ENCODE data around the gene SHB. TPM values are rescaled to one million over a fixed set of nuclear protein-coding genes. Genes with fewer than 3 reads are reported as not detected.

The SHB gene
- total RNA-seq, 2 donors from 2014 or later: 25.2 to 29.3 TPM

DNA sequence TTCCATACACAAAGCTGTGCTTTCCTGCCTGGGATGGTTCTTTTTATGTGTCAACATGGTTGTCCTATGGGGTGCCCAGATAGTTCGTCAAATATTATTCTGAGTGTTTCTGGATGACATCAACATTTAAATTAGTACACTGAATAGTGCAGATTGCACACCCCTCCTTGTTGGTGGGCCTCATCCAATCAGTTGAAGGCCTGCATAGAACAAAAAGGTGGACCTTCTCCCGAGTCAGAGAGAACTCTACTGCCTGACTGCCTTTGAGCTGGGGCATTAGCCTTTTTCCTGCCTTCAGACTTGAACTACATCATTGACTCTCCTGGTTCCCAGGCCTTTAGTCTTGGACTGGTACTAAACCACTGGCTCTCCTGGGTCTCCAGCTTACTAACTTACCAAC is 80.4 kb downstream of the SHB start:
- H3K27ac ChIP-seq: peak overlapping the region in 3 of 4 donors; percentile 63 to 69 (median 67)
- no peak overlapping the region for H3K4me3 ChIP-seq
- intact Hi-C loops (cut with DNase I): loop anchor here (10.0 kb wide), 1 partner anchor 64 kb away; no protein-coding TSS in a partner anchor
- ATAC-seq (no peak), DNase-seq (no peak)
- no peaks in the 10 kb centered on the region for H3K27me3 ChIP-seq
- no peaks in the 10 kb centered on the region for H3K9me3 ChIP-seq
- 42 to 46% methylated on average over 2 of the region's 2 CpGs for WGBS, 2 donors
- H3K4me1 ChIP-seq: peaks cover 41% of the 10 kb centered on the region
- TF ChIP-seq, protein P1, sequence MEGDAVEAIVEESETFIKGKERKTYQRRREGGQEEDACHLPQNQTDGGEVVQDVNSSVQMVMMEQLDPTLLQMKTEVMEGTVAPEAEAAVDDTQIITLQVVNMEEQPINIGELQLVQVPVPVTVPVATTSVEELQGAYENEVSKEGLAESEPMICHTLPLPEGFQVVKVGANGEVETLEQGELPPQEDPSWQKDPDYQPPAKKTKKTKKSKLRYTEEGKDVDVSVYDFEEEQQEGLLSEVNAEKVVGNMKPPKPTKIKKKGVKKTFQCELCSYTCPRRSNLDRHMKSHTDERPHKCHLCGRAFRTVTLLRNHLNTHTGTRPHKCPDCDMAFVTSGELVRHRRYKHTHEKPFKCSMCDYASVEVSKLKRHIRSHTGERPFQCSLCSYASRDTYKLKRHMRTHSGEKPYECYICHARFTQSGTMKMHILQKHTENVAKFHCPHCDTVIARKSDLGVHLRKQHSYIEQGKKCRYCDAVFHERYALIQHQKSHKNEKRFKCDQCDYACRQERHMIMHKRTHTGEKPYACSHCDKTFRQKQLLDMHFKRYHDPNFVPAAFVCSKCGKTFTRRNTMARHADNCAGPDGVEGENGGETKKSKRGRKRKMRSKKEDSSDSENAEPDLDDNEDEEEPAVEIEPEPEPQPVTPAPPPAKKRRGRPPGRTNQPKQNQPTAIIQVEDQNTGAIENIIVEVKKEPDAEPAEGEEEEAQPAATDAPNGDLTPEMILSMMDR (IDR thresholded peaks at IDR 0.05): no peak
- no peak for TF ChIP-seq POLR2A (IDR thresholded peaks at IDR 0.05)
- no peaks in the 10 kb centered on the region for H3K36me3 ChIP-seq (replicated peaks in 1 of 2; ENCODE audit: insufficient read depth in 1 of 2, low read depth in 2 of 2)

DNA sequence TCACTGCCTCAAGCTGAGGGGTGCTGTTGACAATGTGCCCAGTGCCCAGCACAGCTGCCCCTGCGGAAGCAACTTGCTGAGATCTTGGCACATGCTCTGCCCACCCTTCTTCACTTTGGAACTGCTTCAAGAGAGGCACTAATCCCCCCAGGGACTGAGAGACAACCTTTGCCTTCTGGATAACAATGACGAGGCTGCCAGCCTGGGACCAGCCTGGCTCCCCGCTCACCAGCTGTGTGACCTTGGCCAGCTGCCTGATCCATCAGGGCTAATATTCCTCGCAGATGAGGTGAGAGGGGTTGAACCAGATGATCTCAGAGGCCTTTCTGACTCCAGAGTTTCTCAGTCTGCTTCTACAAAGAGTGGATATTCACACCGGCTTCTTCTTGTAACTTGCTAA is 81.0 kb downstream of the SHB start:
- peak overlapping the region; percentile 58 to 69 (median 65) for H3K27ac ChIP-seq
- peak; percentile 75 to 89 (median 84) for DNase-seq
- intact Hi-C loops (cut with DNase I): loop anchor here (10.0 kb wide), 1 partner anchor 63 kb away; no protein-coding TSS in a partner anchor

DNA sequence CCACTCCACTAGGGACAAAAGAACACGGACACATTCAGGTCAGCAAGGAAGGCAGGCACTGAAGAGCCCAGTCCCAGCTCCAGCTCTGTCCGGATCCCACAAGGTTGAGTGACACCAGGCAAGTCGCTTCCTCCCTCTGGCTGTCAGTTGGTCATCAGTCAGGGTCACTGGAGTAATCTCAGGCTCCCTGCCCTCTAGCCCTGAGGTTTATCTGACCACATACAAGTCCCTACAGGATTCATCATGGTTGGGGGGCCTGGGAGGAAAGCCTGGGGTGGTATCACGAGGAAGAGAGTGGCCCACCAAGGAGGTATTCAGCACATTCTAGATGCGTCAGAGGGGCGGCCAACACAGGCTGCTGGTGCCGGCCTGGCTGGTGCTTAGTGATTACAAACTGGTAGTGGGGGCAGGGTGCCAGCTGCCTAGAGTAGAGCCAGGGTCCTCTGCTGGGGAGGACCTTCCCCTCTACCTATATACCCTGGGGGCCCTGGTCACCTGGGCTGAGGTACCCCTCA is 81.5 kb downstream of the SHB start:
- no peaks in the 10 kb centered on the region for H3K9me3 ChIP-seq
- DNase-seq: peak; percentile 57 to 83 (median 72)
- peak overlapping the region; percentile 58 to 69 (median 65) for H3K27ac ChIP-seq
- ATAC-seq: peak; percentile 60
- TF ChIP-seq POLR2A (IDR thresholded peaks at IDR 0.05): no peak
- TF ChIP-seq, protein P1 (IDR thresholded peaks at IDR 0.05): no peak
- H3K4me3 ChIP-seq: no peak overlapping the region
- H3K4me1 ChIP-seq: peaks cover 34% of the 10 kb centered on the region
- WGBS, 2 donors: 38 to 54% methylated on average over 7 of the region's 7 CpGs
- intact Hi-C loops (cut with DNase I): loop anchor here (10.0 kb wide), 1 partner anchor 63 kb away; no protein-coding TSS in a partner anchor
- H3K36me3 ChIP-seq (replicated peaks in 1 of 2; ENCODE audit: insufficient read depth in 1 of 2, low read depth in 2 of 2): no peaks in the 10 kb centered on the region
- no peaks in the 10 kb centered on the region for H3K27me3 ChIP-seq

More for the DNA sequence above, 81.0 kb downstream of the SHB start:
- ATAC-seq: peak; percentile 85
- WGBS, 2 donors: 32 to 41% methylated on average over 4 to 5 of the region's 5 CpGs
- Histone ChIP-seq H3K27me3 (no peaks in the 10 kb centered on the region), H3K4me3 (no peak overlapping the region), H3K4me1 (peaks cover 40% of the 10 kb centered on the region), H3K36me3 (replicated peaks in 1 of 2; ENCODE audit: insufficient read depth in 1 of 2, low read depth in 2 of 2) (no peaks in the 10 kb centered on the region), H3K9me3 (no peaks in the 10 kb centered on the region)
- TF ChIP-seq, protein P1 (IDR thresholded peaks at IDR 0.05): no peak
- no peak for TF ChIP-seq POLR2A (IDR thresholded peaks at IDR 0.05)

DNA sequence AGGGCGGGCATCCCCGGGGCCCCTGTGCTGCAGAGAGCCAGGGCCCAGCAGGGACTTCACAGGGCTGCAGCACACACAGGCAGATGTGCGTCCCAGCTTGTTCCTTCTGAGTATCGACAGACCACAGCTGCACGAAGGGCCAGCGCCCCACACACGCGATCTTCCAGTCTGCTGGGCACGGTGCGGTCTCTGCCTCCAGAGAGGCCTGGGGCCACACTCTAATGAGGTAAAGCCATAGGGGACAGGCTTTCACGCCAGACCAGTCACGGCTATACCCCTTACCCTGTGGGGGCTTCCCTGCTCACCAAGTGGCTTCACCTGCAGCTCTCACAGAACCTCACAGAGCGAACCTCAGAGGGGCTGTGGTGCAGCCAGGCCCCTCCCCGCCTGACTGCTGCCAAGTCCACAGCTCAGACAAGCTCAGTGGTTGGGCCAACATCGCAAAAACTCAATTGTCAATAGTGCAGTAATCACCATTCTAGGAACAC is 82.2 kb downstream of the SHB start:
- Histone ChIP-seq H3K9me3 (no peaks in the 10 kb centered on the region), H3K27me3 (no peaks in the 10 kb centered on the region), H3K4me1 (peaks cover 34% of the 10 kb centered on the region), H3K36me3 (replicated peaks in 1 of 2; ENCODE audit: insufficient read depth in 1 of 2, low read depth in 2 of 2) (no peaks in the 10 kb centered on the region), H3K27ac (peak overlapping the region in 1 of 4 donors; percentile 69), H3K4me3 (no peak overlapping the region)
- TF ChIP-seq, protein P1 (IDR thresholded peaks at IDR 0.05): no peak
- no peak for TF ChIP-seq POLR2A (IDR thresholded peaks at IDR 0.05)
- WGBS, 2 donors: 90 to 93% methylated on average over 6 to 15 of the region's 15 CpGs
- no peak for ATAC-seq
- intact Hi-C loops (cut with DNase I): loop anchor here (10.0 kb wide), 1 partner anchor 62 kb away; no protein-coding TSS in a partner anchor
- no peak for DNase-seq

Measured in body of pancreas (tissue), 4 donors.